HepG2 (cell line): ENCODE measurements around the gene MORC4. TPM values are rescaled to one million over a fixed set of nuclear protein-coding genes. Genes with fewer than 3 reads are reported as not detected.

Source experiments
- FOXC1 ChIP-seq: sonication (generic); formaldehyde crosslinking; IDR thresholded peaks from 2 replicates; pipeline ENCODE4 v1.8.0; 2022; ENCODE audit warnings: mild to moderate bottlenecking, missing genetic modification reagents, borderline replicate concordance
- HNRNPH1 ChIP-seq: fragments of 200-400 bp; formaldehyde crosslinking; optimal IDR thresholded peaks from 2 replicates; pipeline ENCODE3; 2017; ENCODE audit warnings: mild to moderate bottlenecking, low read depth, low read length
- JUNB ChIP-seq: sonication (generic); formaldehyde crosslinking; IDR thresholded peaks from 2 replicates; pipeline ENCODE4 v1.8.0; 2022; ENCODE audit warnings: missing genetic modification reagents, mild to moderate bottlenecking, borderline replicate concordance
- MAX ChIP-seq: IDR thresholded peaks from 2 replicates; pipeline ENCODE4 v1.6.1; 2012; ENCODE audit warnings: inconsistent platforms
- PHF8 ChIP-seq: sonication (generic); formaldehyde crosslinking; IDR thresholded peaks from 2 replicates; pipeline ENCODE4 v1.5.0; 2020; ENCODE audit warnings: missing genetic modification reagents
- PITX1 ChIP-seq: sonication (generic); formaldehyde crosslinking; IDR thresholded peaks from 2 replicates; pipeline ENCODE4 v1.5.1; 2020; ENCODE audit warnings: mild to moderate bottlenecking, missing genetic modification reagents
- SALL1 ChIP-seq: sonication (generic); formaldehyde crosslinking; IDR thresholded peaks from 2 replicates; pipeline ENCODE4 v1.8.0; 2022; ENCODE audit warnings: mild to moderate bottlenecking, missing genetic modification reagents
- STAG1 ChIP-seq: sonication (generic); formaldehyde crosslinking; IDR thresholded peaks from 2 replicates; pipeline ENCODE4 v1.4.0; 2020; ENCODE audit warnings: missing genetic modification reagents
- TEAD3 ChIP-seq: optimal IDR thresholded peaks from 2 replicates; pipeline ENCODE3; 2016; ENCODE audit warnings: borderline replicate concordance
- TMF1 ChIP-seq: sonication (generic); formaldehyde crosslinking; IDR thresholded peaks from 2 replicates; pipeline ENCODE4 v1.8.1; 2022; ENCODE audit warnings: low read depth, missing genetic modification reagents
- ZFP41 ChIP-seq: sonication (generic); formaldehyde crosslinking; IDR thresholded peaks from 2 replicates; pipeline ENCODE4 v1.4.0; 2020; ENCODE audit warnings: mild to moderate bottlenecking, missing genetic modification reagents, borderline replicate concordance
- ZFX ChIP-seq: sonication (generic); formaldehyde crosslinking; IDR thresholded peaks from 2 replicates; pipeline ENCODE4 v1.4.0; 2020; ENCODE audit warnings: mild to moderate bottlenecking, low read depth, missing genetic modification reagents, moderate library complexity
- ZNF275 ChIP-seq: sonication (generic); formaldehyde crosslinking; IDR thresholded peaks from 2 replicates; pipeline ENCODE4 v1.8.0; 2022; ENCODE audit warnings: missing genetic modification reagents, mild to moderate bottlenecking, inconsistent platforms, borderline replicate concordance
- ZNF292 ChIP-seq: sonication (generic); formaldehyde crosslinking; IDR thresholded peaks from 2 replicates; pipeline ENCODE4 v1.8.1; 2022; ENCODE audit warnings: mild to moderate bottlenecking, low read depth, missing genetic modification reagents, borderline replicate concordance
- ZNF598 ChIP-seq: sonication (generic); formaldehyde crosslinking; IDR thresholded peaks from 2 replicates; pipeline ENCODE4 v1.5.1; 2020; ENCODE audit warnings: mild to moderate bottlenecking, missing genetic modification reagents, borderline replicate concordance
- ZNF777 ChIP-seq: sonication (generic); formaldehyde crosslinking; IDR thresholded peaks from 2 replicates; pipeline ENCODE4 v1.4.0; 2020; ENCODE audit warnings: missing genetic modification reagents
- polyA plus RNA-seq, 8 experiments: library from polyadenylated mRNA; depleted of rRNA in 3 of 8; stranded (reverse) in 7 of 8; unstranded in 1 of 8; fragments of >200 nt; fragmentation: Illumina TruSeq in 4 of 8; extraction: Trizol in 4 of 8; gene quantifications; 2 replicates each; pipeline versions ENCODE4 v1.2.1 to v1.2.3, GENCODE V29; 2011 to 2016; ENCODE audit warnings: low read depth in 4 of 8, missing spikeins in 1 of 8, mixed read lengths in 1 of 8; ENCODE audit not compliant: insufficient read depth in 1 of 8
- total RNA-seq, 5 experiments: library from RNA; depleted of rRNA; stranded (reverse); fragments of >200 nt; fragmentation: Illumina TruSeq; extraction: Trizol; gene quantifications; 2 replicates each; pipeline ENCODE4 v1.2.3, GENCODE V29; 2016; ENCODE audit warnings: low read depth in 1 of 5
- TF ChIP-seq, protein P1 (sequence below): sonication (generic); formaldehyde crosslinking; IDR thresholded peaks from 2 replicates; pipeline ENCODE4 v1.5.0; 2020; ENCODE audit warnings: missing genetic modification reagents
- TF ChIP-seq, protein P2 (sequence below), 2 experiments: sonication (generic) in 1 of 2; formaldehyde crosslinking in 1 of 2; IDR thresholded peaks; 2 replicates each; pipeline versions ENCODE4 v1.4.0 to v1.6.1; 2018 to 2020; ENCODE audit warnings: missing genetic modification reagents in 2 of 2, borderline replicate concordance in 1 of 2, low read depth in 1 of 2, mild to moderate bottlenecking in 1 of 2, missing biosample characterization in 1 of 2
- TF ChIP-seq, protein P3 (sequence below): sonication (generic); formaldehyde crosslinking; IDR thresholded peaks from 2 replicates; pipeline ENCODE4 v1.5.1; 2020; ENCODE audit warnings: mild to moderate bottlenecking, moderate library complexity, missing genetic modification reagents
- TF ChIP-seq, protein P4 (sequence below): sonication (generic); formaldehyde crosslinking; IDR thresholded peaks from 2 replicates; pipeline ENCODE4 v1.5.0; 2020; ENCODE audit warnings: mild to moderate bottlenecking, missing genetic modification reagents, moderate library complexity

The MORC4 gene
- total and polyA plus RNA-seq, 2 of the 13 experiments (the other 11 are each of a cell fraction or from before 2014, with no cell fraction given) = 7.3 to 17.6 TPM

- TF ChIP-seq, protein P1, sequence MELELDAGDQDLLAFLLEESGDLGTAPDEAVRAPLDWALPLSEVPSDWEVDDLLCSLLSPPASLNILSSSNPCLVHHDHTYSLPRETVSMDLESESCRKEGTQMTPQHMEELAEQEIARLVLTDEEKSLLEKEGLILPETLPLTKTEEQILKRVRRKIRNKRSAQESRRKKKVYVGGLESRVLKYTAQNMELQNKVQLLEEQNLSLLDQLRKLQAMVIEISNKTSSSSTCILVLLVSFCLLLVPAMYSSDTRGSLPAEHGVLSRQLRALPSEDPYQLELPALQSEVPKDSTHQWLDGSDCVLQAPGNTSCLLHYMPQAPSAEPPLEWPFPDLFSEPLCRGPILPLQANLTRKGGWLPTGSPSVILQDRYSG (CRISPR knock-in tag) = no peak
- TF ChIP-seq, protein P2, sequence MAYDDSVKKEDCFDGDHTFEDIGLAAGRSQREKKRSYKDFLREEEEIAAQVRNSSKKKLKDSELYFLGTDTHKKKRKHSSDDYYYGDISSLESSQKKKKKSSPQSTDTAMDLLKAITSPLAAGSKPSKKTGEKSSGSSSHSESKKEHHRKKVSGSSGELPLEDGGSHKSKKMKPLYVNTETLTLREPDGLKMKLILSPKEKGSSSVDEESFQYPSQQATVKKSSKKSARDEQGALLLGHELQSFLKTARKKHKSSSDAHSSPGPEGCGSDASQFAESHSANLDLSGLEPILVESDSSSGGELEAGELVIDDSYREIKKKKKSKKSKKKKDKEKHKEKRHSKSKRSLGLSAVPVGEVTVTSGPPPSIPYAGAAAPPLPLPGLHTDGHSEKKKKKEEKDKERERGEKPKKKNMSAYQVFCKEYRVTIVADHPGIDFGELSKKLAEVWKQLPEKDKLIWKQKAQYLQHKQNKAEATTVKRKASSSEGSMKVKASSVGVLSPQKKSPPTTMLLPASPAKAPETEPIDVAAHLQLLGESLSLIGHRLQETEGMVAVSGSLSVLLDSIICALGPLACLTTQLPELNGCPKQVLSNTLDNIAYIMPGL (CRISPR knock-in tag; IDR thresholded peaks at IDR 0.05; ENCODE audit: borderline replicate concordance in 1 of 2, low read depth in 1 of 2) = peak; percentile 39 to 48
- TF ChIP-seq TMF1 (CRISPR knock-in tag) = no peak
- TF ChIP-seq ZNF275 (CRISPR knock-in tag) = no peak
- TF ChIP-seq, protein P3, sequence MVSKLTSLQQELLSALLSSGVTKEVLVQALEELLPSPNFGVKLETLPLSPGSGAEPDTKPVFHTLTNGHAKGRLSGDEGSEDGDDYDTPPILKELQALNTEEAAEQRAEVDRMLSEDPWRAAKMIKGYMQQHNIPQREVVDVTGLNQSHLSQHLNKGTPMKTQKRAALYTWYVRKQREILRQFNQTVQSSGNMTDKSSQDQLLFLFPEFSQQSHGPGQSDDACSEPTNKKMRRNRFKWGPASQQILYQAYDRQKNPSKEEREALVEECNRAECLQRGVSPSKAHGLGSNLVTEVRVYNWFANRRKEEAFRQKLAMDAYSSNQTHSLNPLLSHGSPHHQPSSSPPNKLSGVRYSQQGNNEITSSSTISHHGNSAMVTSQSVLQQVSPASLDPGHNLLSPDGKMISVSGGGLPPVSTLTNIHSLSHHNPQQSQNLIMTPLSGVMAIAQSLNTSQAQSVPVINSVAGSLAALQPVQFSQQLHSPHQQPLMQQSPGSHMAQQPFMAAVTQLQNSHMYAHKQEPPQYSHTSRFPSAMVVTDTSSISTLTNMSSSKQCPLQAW = 0 out of 2 replicates have a peak, but pooled peaks have one; percentile 16
- peak; percentile 14; the same call in 1 of the 2 replicates for TF ChIP-seq ZFX (CRISPR knock-in tag)
- TF ChIP-seq PITX1 (CRISPR knock-in tag) = no peak
- no peak for TF ChIP-seq ZNF292 (CRISPR knock-in tag)
- TF ChIP-seq ZFP41 (CRISPR knock-in tag) = no peak
- TF ChIP-seq, protein P4, sequence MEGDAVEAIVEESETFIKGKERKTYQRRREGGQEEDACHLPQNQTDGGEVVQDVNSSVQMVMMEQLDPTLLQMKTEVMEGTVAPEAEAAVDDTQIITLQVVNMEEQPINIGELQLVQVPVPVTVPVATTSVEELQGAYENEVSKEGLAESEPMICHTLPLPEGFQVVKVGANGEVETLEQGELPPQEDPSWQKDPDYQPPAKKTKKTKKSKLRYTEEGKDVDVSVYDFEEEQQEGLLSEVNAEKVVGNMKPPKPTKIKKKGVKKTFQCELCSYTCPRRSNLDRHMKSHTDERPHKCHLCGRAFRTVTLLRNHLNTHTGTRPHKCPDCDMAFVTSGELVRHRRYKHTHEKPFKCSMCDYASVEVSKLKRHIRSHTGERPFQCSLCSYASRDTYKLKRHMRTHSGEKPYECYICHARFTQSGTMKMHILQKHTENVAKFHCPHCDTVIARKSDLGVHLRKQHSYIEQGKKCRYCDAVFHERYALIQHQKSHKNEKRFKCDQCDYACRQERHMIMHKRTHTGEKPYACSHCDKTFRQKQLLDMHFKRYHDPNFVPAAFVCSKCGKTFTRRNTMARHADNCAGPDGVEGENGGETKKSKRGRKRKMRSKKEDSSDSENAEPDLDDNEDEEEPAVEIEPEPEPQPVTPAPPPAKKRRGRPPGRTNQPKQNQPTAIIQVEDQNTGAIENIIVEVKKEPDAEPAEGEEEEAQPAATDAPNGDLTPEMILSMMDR (CRISPR knock-in tag) = peak; percentile 75
- no peak for TF ChIP-seq ZNF598 (CRISPR knock-in tag)
- peak; percentile 18; the same call in 1 of the 2 replicates for TF ChIP-seq MAX
- TF ChIP-seq SALL1 (CRISPR knock-in tag) = peak; percentile 12; the same call in 1 of the 2 replicates
- no peak for TF ChIP-seq FOXC1 (CRISPR knock-in tag)
- 0 out of 2 replicates have a peak, but pooled peaks have one; percentile 15 for TF ChIP-seq PHF8
- peak; percentile 78 for TF ChIP-seq ZNF777 (CRISPR knock-in tag)
- TF ChIP-seq STAG1 (CRISPR knock-in tag) = peak; percentile 68
- no peak for TF ChIP-seq HNRNPH1
- TF ChIP-seq TEAD3 = peak; percentile 88
- no peak for TF ChIP-seq JUNB
These were observed 723 bp downstream of the MORC4 start (continued) for GRCh38 chrX:106999002-106999975.
